Esophagus (tissue), 2 donors: Measurements from ENCODE around the gene USP5. TPM values are rescaled to one million over a fixed set of nuclear protein-coding genes. Genes with fewer than 3 reads are reported as not detected.
"Not testable (repeated sequence)": the region's sequence is repeated elsewhere in the genome, so short reads cannot be mapped to it uniquely, and the experiment has no call there.

Experiments
- H3K27ac ChIP-seq, 2 donors: one replicate each; pipeline ENCODE4 v1.5.1; 2013; ENCODE audit warnings: low read depth in 2 of 2, mild to moderate bottlenecking in 2 of 2, inconsistent platforms in 1 of 2, low read length in 1 of 2, moderate library complexity in 1 of 2
- H3K27me3 ChIP-seq, 2 donors: one replicate each; pipeline ENCODE4 v1.6.1; 2013; ENCODE audit warnings: low read length in 2 of 2, control low read depth in 1 of 2, mild to moderate bottlenecking in 1 of 2; ENCODE audit not compliant: insufficient read depth in 2 of 2, control insufficient read depth in 1 of 2
- H3K36me3 ChIP-seq, 2 donors: one replicate each; pipeline ENCODE4 v1.6.1; 2013; ENCODE audit warnings: low read length in 1 of 2; ENCODE audit not compliant: control insufficient read depth in 2 of 2, insufficient read depth in 2 of 2
- H3K4me1 ChIP-seq, 2 donors: one replicate each; pipeline ENCODE4 v1.6.1; 2013; ENCODE audit warnings: low read length in 1 of 2; ENCODE audit not compliant: control insufficient read depth in 2 of 2, insufficient read depth in 2 of 2
- H3K4me3 ChIP-seq, 2 donors: one replicate each; pipeline ENCODE4 v1.5.1; 2013; ENCODE audit warnings: low read length in 2 of 2, mild to moderate bottlenecking in 2 of 2, low read depth in 1 of 2, moderate library complexity in 1 of 2
- H3K9me3 ChIP-seq, 2 donors: one replicate each; pipeline ENCODE4 v1.6.1; 2013; ENCODE audit warnings: mild to moderate bottlenecking in 2 of 2, low read depth in 1 of 2, low read length in 1 of 2, moderate library complexity in 1 of 2; ENCODE audit not compliant: control insufficient read depth in 2 of 2, insufficient read depth in 1 of 2
- WGBS, 2 donors: extraction: QIAGEN DNeasy Blood & Tissue Kit; methylation state at CpG; one replicate each; pipeline ENCODE4 v1.1.7; 2013; 5-methylcytosine and 5-hydroxymethylcytosine counted together
- polyA plus RNA-seq, 2 donors: library from polyadenylated mRNA; stranded (reverse); fragments of 200-250 nt; gene quantifications; one replicate each; pipeline ENCODE4 v1.2.3, GENCODE V29; 2013
- donor health status: healthy with polysubstance abuse.
- donor health status: Bipolar disorder and iron deficiency.

The USP5 gene
- polyA plus RNA-seq, 2 donors: 21.4 to 40.7 TPM

DNA sequence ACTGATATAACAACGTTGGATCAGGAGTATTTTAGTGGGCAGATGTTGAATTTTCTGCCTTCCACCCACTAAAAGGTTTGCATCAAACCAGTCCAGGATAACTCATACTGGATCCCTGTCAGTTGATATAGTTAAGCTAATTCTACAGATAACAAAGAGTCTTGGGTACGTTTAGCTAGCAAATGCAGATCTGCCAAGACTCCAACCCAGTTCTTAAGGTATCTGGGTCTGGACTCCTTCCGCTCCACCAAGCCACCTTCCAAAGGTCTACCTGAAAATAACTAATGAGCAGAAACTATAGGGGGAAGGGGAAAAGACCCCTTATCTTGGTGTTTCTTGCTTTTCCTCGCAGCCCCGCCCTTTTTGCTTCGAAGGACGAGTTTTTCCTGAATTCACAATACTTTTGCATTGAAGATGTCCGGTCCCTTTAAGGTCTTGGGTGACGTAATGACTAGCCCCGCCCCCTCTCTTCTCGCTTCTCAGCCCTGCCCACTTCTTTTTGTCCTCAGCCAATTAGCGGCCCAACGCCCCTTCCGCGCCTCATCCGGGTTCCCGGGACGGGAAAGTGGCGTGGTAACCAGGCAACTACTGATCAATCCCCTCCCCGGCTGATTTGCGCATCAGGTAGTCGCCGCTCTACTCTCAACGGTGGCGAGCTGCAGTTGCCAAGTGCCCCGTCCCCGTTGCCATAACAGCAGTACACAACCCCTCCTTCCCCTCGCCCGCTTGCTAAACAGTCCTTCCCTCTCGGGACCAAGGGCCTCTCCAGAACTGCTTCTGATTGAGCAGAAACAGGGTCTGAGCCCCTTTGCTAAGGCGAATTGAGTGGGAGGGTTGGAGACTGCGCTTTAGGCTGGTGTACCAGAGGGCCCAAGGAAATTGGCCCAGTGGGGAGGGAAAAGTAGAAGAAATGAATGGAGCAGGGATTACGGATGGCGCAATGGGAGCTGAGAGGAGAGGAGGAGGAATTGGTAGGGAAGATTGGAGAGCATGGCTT is 52.6 kb downstream of the USP5 start, which contains the start of gene LRRC23:
Gene LRRC23 (plus strand): TSS at position 543 of the 997 bp plus-strand sequence. CDS start 812 bp downstream, outside the sequence.
- no peaks in the 10 kb centered on the region for H3K36me3 ChIP-seq
- no peaks in the 10 kb centered on the region for H3K4me1 ChIP-seq
- H3K27ac ChIP-seq: peak within 1 kb of the TSS; percentile 72 to 87
- H3K9me3 ChIP-seq: no peaks in the 10 kb centered on the region
- H3K27me3 ChIP-seq: no peaks in the 10 kb centered on the region
- peak within 1 kb of the TSS; percentile 67 to 69 for H3K4me3 ChIP-seq
- 4 to 5% methylated on average over 34 of the region's 34 CpGs for WGBS, 2 donors

DNA sequence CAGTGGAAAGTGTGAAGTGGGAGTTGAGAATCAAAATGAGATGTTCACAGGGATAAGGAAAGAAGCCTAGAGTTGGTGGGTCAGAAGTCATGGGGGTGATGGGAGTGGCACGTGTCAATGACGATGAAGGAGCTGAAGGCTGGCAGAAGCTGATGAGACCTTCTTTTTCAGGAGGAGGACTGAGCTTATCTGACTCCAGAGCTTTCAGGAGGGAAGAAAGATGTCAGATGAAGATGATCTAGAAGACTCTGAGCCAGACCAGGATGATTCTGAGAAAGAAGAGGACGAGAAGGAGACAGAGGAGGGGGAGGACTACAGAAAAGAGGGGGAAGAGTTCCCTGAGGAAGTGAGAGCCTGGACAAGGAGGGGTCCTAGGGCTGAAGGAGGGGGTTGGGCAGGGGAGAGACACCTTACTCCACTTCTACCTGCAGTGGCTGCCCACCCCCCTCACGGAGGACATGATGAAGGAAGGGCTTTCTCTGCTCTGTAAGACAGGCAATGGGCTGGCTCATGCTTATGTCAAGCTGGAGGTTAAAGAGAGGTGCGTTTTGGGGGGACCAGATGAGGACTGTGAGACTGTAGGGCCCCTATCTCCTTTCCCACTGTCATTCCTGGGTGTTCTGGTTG is 53.6 kb downstream of the USP5 start:
- H3K36me3 ChIP-seq: no peaks in the 10 kb centered on the region
- no peaks in the 10 kb centered on the region for H3K4me1 ChIP-seq
- H3K27me3 ChIP-seq: no peaks in the 10 kb centered on the region
- H3K4me3 ChIP-seq: no peak overlapping the region
- H3K27ac ChIP-seq: no peak overlapping the region
- WGBS, 2 donors: 56 to 61% methylated on average over 5 of the region's 5 CpGs
- H3K9me3 ChIP-seq: no peaks in the 10 kb centered on the region

GRCh38 chr12:6908141-6908540 is 56.2 kb downstream of the USP5 start:
- H3K27me3 ChIP-seq: not testable (repeated sequence)

DNA sequence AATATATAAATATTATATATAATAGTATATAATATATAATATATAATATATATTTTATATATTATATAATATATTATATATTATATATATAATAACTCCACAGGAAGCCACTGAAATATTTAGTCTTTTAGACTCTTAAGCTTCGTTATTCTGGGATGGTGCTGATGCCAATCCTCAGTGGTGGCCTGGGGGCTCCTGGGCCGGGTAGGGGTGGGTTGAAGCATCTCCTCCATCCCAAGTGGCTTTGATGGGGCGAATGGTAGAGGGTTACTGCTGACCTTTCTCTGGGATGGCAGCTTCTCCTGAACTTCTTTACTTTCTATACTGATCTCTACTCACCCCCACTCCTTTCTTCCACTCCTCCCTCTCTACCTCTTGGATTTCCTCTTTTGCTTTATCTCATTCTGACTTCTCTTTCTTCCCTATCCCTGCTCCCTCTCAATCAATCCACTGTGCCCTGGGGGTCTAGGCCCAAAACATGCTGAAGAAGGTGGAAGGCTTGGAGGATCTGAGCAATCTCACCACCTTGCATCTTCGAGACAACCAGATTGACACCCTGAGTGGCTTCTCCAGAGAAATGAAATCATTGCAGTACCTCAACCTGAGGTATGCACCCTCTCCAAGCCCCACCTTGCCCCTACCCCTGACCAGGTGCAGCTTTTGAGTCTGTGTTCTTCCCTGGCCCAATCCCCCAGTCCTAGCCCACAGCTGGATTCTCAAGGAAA is 57.6 kb downstream of the USP5 start:
- 89 to 91% methylated on average over 4 of the region's 4 CpGs for WGBS, 2 donors
- no peak overlapping the region for H3K27ac ChIP-seq

More at GRCh38 chr12:6908141-6908540, 56.2 kb downstream of the USP5 start:
- not testable (repeated sequence) for H3K27ac ChIP-seq, H3K36me3 ChIP-seq, H3K4me1 ChIP-seq, H3K4me3 ChIP-seq, H3K9me3 ChIP-seq
- WGBS, 2 donors: 90 to 97% methylated on average over 11 of the region's 11 CpGs

DNA sequence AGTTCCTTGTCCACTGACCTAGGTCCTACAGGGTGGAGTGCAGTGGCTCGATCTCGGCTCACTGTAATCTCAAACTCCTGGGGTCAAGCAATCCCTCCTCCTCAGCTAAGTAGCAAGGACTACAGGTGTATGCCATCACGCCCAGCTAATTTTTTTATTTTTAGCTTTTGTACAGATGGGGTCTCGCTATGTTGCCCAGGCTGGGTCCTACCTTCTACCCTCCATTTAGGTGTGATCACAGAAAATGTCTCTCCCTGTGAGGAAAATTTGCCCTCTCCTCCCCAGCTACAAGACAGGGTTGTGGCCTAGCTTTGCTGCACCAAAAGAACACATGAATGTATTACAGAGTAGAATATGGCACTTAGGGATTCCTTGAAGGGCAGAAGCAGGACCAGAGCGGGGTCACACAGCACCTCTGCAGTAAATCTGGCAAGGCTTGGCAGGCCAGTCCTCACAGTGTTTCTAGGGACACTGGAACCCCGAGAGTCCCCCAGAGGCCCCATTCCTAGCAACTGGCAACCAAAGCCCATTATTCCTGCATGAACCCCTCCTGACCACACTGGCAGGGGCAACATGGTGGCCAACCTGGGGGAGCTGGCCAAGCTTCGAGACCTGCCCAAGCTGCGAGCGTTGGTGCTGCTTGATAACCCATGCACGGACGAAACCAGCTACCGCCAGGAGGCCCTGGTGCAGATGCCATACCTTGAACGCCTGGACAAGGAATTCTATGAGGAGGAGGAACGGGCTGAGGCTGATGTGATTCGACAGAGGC is 60.4 kb downstream of the USP5 start:
- H3K27me3 ChIP-seq: no peaks in the 10 kb centered on the region
- no peaks in the 10 kb centered on the region for H3K9me3 ChIP-seq
- H3K4me1 ChIP-seq: peaks cover 4 to 8% of the 10 kb centered on the region in 2 donors
- no peaks in the 10 kb centered on the region for H3K36me3 ChIP-seq
- no peak overlapping the region for H3K27ac ChIP-seq
- WGBS, 2 donors: 86 to 91% methylated on average over 15 of the region's 15 CpGs
- no peak overlapping the region for H3K4me3 ChIP-seq

More for the DNA sequence above, 57.6 kb downstream of the USP5 start:
- H3K4me3 ChIP-seq: no peak overlapping the region
- H3K27me3 ChIP-seq: no peaks in the 10 kb centered on the region
- no peaks in the 10 kb centered on the region for H3K36me3 ChIP-seq
- H3K4me1 ChIP-seq: peaks cover 0 to 1% of the 10 kb centered on the region in 2 donors
- H3K9me3 ChIP-seq: no peaks in the 10 kb centered on the region

DNA sequence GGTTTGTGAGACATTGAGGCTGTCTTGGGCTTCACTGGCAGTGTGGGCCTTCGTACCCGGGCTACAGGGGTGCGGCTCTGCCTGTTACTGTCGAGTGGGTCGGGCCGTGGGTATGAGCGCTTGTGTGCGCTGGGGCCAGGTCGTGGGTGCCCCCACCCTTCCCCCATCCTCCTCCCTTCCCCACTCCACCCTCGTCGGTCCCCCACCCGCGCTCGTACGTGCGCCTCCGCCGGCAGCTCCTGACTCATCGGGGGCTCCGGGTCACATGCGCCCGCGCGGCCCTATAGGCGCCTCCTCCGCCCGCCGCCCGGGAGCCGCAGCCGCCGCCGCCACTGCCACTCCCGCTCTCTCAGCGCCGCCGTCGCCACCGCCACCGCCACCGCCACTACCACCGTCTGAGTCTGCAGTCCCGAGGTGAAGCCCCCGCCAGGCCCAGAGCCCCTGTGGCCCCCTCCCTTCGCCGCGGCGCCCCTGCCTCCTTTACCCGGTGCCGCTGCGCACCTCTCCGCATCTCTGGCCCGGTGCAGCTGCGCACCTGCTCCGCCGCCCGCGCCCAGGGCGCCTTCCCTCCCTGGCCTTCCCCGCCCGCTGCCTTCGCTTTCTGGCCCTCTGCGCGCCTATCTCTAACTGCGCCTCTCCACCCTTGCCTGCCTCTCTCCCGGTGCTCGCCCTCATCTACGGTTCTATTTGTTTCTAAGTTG is 62.4 kb downstream of the USP5 start, which contains the start of gene ENO2:
Gene ENO2 (plus strand): TSS at position 335 of the 701 bp plus-strand sequence. CDS start 1,253 bp downstream, outside the sequence.
- no peaks in the 10 kb centered on the region for H3K27me3 ChIP-seq
- 0 to 1% methylated on average over 38 to 68 of the region's 68 CpGs for WGBS, 2 donors
- H3K36me3 ChIP-seq: peaks cover 0 to 2% of the 10 kb centered on the region in 2 donors
- peaks cover 4 to 8% of the 10 kb centered on the region in 2 donors for H3K4me1 ChIP-seq
- peak within 1 kb of the TSS; percentile 76 to 82 for H3K27ac ChIP-seq
- peak within 1 kb of the TSS; percentile 50 to 74 for H3K4me3 ChIP-seq
- no peaks in the 10 kb centered on the region for H3K9me3 ChIP-seq

DNA sequence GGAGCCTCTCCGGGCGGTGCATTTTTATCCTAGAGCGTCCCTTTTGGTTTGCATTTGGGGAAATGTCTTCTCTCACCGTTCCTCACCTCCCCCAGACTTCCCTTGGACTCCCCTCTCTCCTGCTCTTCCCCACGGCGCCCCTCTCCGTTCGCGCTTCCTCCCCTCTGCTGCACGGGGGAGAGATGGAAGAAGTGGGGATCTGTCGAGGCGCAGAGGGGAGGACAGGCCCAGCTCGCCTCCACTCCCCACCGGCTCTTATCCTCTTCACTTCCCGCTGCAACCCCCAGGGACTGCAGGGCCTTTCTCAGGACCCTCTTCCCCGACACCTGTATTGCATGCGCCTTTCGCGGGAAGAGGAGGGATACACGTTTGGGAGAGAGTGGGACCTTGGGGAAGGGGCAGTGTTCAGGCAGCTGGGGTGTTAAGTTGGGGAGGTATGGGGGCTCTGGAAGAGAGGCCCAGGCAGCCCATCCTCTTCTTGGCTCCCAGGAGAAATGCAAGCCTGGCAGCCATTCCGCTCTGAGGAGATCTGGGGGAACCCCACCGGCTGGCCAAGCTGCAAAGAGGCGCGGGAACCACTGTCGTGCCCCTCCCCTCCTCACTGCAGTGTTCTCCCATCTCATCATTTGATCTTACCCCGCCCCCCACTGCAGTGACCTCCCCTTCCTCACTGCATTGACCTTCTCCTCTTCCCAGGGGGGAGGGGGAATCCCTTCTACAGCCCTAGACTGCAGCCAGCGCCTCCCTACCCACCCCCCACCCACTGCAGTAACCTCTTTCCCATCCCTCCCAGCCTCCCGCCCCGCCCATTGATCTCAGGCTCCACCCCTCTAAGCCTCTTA is 63.2 kb downstream of the USP5 start:
- no peaks in the 10 kb centered on the region for H3K27me3 ChIP-seq
- no peaks in the 10 kb centered on the region for H3K9me3 ChIP-seq
- peak overlapping the region; percentile 76 to 82 for H3K27ac ChIP-seq
- peaks cover 4 to 8% of the 10 kb centered on the region in 2 donors for H3K4me1 ChIP-seq
- peaks cover 0 to 2% of the 10 kb centered on the region in 2 donors for H3K36me3 ChIP-seq
- peak overlapping the region; percentile 50 to 74 for H3K4me3 ChIP-seq
- WGBS, 2 donors: 16 to 19% methylated on average over 29 of the region's 29 CpGs

- no peak overlapping the region for H3K27ac ChIP-seq
These were observed 63.9 kb downstream of the USP5 start for GRCh38 chr12:6915789-6916285.

More at GRCh38 chr12:6915789-6916285, 63.9 kb downstream of the USP5 start:
- no peaks in the 10 kb centered on the region for H3K27me3 ChIP-seq
- 78 to 82% methylated on average over 14 of the region's 14 CpGs for WGBS, 2 donors
- peaks cover 4 to 8% of the 10 kb centered on the region in 2 donors for H3K4me1 ChIP-seq
- no peaks in the 10 kb centered on the region for H3K9me3 ChIP-seq
- H3K36me3 ChIP-seq: peaks cover 0 to 2% of the 10 kb centered on the region in 2 donors
- no peak overlapping the region for H3K4me3 ChIP-seq
